ENCODE measurements around the gene EIF4E2. TPM values are rescaled to one million over a fixed set of nuclear protein-coding genes. Genes with fewer than 3 reads are reported as not detected.

Gene EIF4E2
- total and polyA plus RNA-seq, 2 experiments from 2014 or later, result 76.9 to 122 TPM

- Histone ChIP-seq H3K79me2 (no peaks in the 10 kb centered on the region), H3K4me3 (no peak within 1 kb of the TSS), H3K9me3 (ENCODE audit: low read depth) (no peaks in the 10 kb centered on the region), H3K36me3 (replicated peaks; ENCODE audit: insufficient read depth, low read depth) (no peaks in the 10 kb centered on the region), H3K27me3 (peaks cover 40% of the 10 kb centered on the region), H4K20me1 (ENCODE audit: insufficient read depth, poor library complexity, severe bottlenecking) (no peaks in the 10 kb centered on the region), H3K27ac (no peak within 1 kb of the TSS), H3K9me2 (replicated peaks; ENCODE audit: insufficient read depth) (no peaks in the 10 kb centered on the region), H3K4me2 (no peak within 1 kb of the TSS), H2AFZ (no peak within 1 kb of the TSS), H3K4me1 (ENCODE audit: insufficient read depth) (peaks cover 14% of the 10 kb centered on the region)
- TF ChIP-seq CTCF (IDR thresholded peaks at IDR 0.05; ENCODE audit: poor library complexity) (no peak), EZH2phosphoT487 (IDR thresholded peaks at IDR 0.05; ENCODE audit: low read depth, severe bottlenecking, unreplicated experiment) (no peak), EZH2 (IDR thresholded peaks at IDR 0.05; ENCODE audit: borderline replicate concordance) (no peak)
- DNase-seq (ENCODE audit: low spot score), result no peak
- WGBS (ENCODE audit: low lambda C conversion rate, missing lambda C conversion rate), result 79% methylated on average over 16 of the region's 19 CpGs
These were observed 30.7 kb upstream of the EIF4E2 start, which contains the start of gene PRSS56 for GRCh38 chr2:232519581-232520438. PRSS56 (plus strand) TSS chr2:232520388; CDS start chr2:232520599, 211 bp downstream.

GRCh38 chr2:232520489-232520888, 30.0 kb upstream of the EIF4E2 start:
- no peak overlapping the region for H3K27ac ChIP-seq
- H2AFZ ChIP-seq, result no peak overlapping the region
- no peaks in the 10 kb centered on the region for H3K79me2 ChIP-seq
- H3K9me2 ChIP-seq (replicated peaks; ENCODE audit: insufficient read depth), result no peaks in the 10 kb centered on the region
- H3K4me3 ChIP-seq, result no peak overlapping the region
- no peak overlapping the region for H3K4me2 ChIP-seq
- 92% methylated on average over 15 of the region's 15 CpGs for WGBS (ENCODE audit: low lambda C conversion rate, missing lambda C conversion rate)
- H4K20me1 ChIP-seq (ENCODE audit: insufficient read depth, poor library complexity, severe bottlenecking), result no peaks in the 10 kb centered on the region
- no peak for TF ChIP-seq EZH2 (IDR thresholded peaks at IDR 0.05; ENCODE audit: borderline replicate concordance)
- TF ChIP-seq CTCF (IDR thresholded peaks at IDR 0.05; ENCODE audit: poor library complexity), result no peak
- no peak for TF ChIP-seq EZH2phosphoT487 (IDR thresholded peaks at IDR 0.05; ENCODE audit: low read depth, severe bottlenecking, unreplicated experiment)
- no peaks in the 10 kb centered on the region for H3K36me3 ChIP-seq (replicated peaks; ENCODE audit: insufficient read depth, low read depth)
- no peak for DNase-seq (ENCODE audit: low spot score)
- H3K9me3 ChIP-seq (ENCODE audit: low read depth), result no peaks in the 10 kb centered on the region
- peaks cover 14% of the 10 kb centered on the region for H3K4me1 ChIP-seq (ENCODE audit: insufficient read depth)
- H3K27me3 ChIP-seq, result peaks cover 40% of the 10 kb centered on the region

- no peak for TF ChIP-seq EZH2phosphoT487 (IDR thresholded peaks at IDR 0.05; ENCODE audit: low read depth, severe bottlenecking, unreplicated experiment)
- TF ChIP-seq EZH2 (IDR thresholded peaks at IDR 0.05; ENCODE audit: borderline replicate concordance), result no peak
- TF ChIP-seq CTCF (IDR thresholded peaks at IDR 0.05; ENCODE audit: poor library complexity), result no peak
- H3K4me2 ChIP-seq, result no peak overlapping the region
- H3K9me2 ChIP-seq (replicated peaks; ENCODE audit: insufficient read depth), result no peaks in the 10 kb centered on the region
- no peak overlapping the region for H3K27ac ChIP-seq
- peaks cover 14% of the 10 kb centered on the region for H3K4me1 ChIP-seq (ENCODE audit: insufficient read depth)
- H3K79me2 ChIP-seq, result no peaks in the 10 kb centered on the region
- DNase-seq (ENCODE audit: low spot score), result no peak
- no peaks in the 10 kb centered on the region for H4K20me1 ChIP-seq (ENCODE audit: insufficient read depth, poor library complexity, severe bottlenecking)
- H3K4me3 ChIP-seq, result no peak overlapping the region
- H2AFZ ChIP-seq, result no peak overlapping the region
- H3K9me3 ChIP-seq (ENCODE audit: low read depth), result no peaks in the 10 kb centered on the region
- peaks cover 40% of the 10 kb centered on the region for H3K27me3 ChIP-seq
- H3K36me3 ChIP-seq (replicated peaks; ENCODE audit: insufficient read depth, low read depth), result no peaks in the 10 kb centered on the region
- WGBS (ENCODE audit: low lambda C conversion rate, missing lambda C conversion rate), result 90% methylated on average over 14 of the region's 14 CpGs
These were observed 29.4 kb upstream of the EIF4E2 start for GRCh38 chr2:232521098-232521497.

Data from hepatocyte (in vitro differentiated cells).